Stimulated activated CD4-positive, alpha-beta T cell treated with anti-CD3 and anti-CD28 coated beads, Interleukin-4, amount 100 ng/mL, for 48 hours (primary cell): ENCODE measurements around the gene DNAH10.

Experiments used
- DNase-seq, 2 donors: peaks; one replicate each; pipeline ENCODE4 v3.0.0-alpha.2; 2020; ENCODE audit warnings: low read depth in 2 of 2

Gene DNAH10

DNA sequence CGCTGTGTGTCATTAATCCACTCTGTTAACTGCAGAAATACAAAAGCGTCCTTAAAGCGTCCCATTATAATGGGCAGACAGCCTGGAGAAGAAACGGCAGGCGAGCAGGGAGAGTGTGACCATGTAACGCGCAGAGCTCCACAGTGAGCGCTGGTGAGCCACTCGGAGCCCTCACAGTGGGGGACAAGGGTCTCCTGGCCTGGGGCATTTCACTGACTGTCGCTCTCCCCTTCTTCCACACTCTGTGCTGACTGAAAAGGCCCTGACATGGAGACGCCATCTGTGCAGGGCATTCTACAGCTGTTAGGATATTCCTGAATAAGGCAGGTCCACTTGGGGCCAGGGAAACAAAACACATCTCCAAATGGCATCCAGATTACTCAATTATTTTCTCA lies 186.3 kb downstream of the DNAH10 start:
- no peak for DNase-seq

DNA sequence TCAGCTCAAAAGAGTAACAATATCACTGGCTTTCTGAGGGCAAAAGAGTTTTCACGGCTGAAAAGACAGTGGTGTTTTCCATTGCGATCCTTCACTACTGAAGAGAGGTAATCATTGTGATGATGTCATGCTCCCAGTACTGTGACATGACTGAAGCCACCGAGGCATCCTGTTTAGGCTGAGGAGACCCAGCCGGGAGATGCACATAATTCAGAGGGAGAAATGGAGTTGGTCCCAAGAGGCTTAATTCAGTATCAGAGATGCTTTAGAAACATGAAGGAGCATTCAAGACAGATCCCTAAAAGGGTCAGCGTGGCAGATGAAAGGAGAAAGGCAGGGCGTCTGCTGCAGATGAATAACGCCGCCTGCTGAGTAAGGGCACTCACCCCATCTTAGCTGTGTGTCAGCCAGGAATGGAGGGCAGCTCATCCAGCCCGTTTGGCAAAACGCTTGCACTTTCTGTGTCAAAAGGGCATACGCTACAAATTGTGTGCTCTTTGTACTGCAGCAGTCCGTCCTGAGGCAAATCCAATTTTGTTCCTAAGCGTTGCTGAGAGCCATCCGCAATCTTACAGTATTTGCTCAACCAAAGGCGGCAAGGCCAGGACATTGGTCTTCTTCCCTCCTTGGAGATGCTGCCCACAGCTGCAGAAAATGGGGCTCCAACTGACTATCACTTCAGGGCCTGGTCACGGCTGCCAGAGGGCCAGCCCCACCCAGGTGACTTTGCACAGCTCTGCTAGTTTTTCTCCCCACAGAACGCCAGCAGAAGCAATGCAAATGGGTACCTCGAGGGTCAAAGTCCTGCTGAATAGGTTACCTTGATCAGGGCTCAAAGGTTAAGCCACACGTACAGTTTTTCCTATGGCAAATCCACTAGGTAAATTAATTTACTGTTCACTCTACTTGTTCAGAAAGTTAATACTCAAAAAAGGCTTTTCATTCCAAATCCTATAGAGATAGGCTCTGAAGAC lies 187.0 kb downstream of the DNAH10 start:
- no peak for DNase-seq

DNA sequence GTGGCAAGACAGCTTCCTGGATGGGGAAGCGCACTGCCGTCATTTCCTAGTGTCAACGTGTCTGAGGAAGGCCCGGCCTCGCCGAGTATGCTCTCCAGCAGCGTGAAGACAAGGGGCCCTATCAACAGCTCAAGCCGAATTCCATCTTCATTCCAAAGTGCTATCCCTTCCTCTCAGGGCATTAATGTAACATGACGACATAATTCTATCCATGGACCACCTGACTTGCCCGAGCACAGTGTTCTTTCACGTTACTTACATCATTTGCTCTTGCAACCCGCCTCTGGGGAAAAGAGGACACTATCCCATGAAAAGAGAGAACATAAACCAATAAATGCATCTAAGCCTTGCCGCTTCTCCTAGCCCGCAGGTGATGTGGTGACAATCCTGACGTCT lies 187.7 kb downstream of the DNAH10 start:
- no peak for DNase-seq

DNA sequence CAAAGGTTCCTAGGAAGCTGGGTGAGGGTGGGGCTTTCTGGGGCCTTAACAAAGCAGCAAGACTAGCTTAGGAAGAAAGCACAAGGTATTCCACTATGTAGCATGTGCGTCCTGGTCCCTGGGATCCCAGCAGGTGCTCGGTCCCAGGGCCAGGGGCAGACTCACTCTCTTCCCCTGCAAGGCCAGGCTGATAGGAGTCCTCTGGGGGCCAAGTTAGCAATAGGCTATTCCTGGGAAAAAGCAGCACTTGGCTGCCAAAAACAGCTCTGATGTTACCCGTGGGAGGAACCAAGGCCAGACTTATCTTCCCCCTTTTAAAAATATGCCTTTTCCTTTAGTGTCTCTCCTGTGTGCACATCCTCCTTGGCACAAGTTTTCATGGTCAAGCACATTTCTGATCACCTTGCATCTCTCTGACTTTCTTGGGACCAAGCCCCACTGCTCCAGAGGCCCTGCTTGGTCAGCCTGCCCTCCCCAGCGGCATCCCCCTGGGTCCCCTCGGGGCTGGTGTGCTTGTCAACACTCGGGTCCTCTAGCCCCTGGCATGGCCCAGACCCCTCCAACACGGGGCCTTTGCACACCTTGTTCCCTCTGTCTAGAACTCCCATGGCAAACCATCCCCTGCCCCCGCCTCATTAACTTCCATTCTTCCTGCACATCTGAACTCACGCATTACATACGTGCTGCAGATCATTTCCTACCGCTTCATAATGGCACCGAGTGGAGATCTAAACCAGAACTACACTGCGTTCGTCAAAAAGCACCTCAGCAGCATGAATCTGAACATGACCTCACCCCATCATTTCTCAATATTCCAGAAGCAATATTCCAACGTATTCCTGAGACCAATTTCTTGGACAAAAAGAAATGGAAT lies 188.6 kb downstream of the DNAH10 start:
- no peak for DNase-seq

DNA sequence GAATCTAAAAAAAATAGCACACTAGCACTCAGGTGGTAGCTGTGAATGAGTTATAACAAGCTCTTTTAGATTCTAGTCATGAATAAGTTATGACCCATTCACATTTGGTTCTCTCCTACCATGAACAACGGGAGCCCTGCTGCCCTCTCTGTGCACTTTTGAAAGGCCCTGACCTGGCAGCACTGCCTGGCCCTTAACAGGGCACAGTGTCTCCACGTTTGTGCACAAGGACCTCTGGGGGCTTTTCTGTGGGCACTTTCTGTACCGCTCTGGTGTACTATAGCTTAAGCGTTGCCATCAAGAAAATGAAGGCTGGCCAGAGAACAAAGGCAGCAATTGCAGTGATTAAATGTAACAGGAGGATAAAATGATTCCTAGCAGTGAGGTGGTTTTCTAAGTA lies 189.4 kb downstream of the DNAH10 start:
- DNase-seq = no peak

DNA sequence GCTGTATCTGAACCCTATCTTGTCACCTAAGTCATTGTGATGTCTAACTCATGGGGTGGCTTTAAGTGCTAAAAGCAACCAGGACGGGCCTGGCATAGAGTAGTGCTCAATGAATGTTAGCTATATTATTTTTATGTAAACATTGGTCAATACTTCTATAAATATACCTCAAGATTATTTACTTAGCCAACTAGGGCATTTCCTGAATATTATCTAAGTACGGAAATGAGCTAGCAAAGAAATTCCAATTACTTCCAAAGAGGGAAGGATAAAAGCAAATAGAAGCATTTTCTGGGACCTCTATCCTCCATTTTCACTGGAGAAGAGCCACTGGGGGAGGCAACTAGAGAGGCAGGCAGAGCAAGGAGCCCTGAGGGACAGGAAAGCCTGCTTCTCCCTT lies 189.9 kb downstream of the DNAH10 start:
- no peak for DNase-seq

DNA sequence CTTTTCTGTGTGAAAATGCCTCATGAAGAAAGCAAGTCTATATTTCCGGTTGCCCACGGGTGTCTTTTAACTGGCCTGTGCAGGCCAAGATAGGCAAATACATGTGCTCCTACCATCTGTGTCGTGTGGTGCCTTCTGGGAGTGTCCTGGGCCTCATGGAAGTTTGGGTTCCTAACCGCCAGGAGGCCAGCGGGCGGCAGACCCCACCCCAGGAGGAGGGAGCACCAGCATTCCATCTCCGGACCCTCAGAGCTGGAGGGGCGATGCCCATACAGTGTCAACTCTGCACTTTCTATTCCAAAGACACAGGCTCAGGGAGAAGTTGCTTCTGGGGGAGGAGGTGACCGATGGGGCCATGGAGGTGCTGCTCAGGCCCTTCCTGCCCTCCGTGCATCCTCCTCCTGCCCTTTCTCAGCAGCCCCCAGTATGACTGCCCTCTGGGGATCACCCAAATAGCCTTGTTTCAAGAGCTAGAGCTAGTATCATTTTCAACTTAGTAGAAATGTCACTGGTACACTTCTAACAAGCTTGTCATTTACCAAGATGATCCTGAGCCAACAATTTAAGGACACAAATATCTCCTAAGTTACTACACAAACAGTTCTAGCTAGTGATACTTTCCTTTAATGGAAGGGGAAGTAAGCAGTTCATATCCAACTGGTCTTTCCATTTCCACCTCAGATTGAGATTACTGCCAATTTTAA lies 192.7 kb downstream of the DNAH10 start:
- no peak for DNase-seq

DNA sequence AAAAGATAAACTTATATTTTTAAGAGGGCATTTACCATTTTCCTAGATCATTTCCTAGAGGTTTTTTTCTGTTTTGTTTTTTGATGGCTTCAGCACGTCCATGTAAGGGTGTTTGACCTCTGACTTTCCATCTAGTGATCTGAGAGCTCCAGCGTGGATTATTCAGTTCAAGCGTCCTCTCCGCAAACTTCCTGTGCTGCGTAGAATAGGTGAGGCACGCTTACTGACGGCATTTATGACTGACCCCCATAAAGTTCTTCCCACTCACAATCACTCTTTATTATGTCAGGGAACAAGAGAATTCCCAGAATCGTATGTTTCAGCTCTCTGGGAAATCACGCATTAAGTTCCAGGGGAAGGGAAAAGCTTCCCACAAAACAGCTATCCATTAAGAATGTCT lies 194.1 kb downstream of the DNAH10 start:
- DNase-seq = no peak

DNA sequence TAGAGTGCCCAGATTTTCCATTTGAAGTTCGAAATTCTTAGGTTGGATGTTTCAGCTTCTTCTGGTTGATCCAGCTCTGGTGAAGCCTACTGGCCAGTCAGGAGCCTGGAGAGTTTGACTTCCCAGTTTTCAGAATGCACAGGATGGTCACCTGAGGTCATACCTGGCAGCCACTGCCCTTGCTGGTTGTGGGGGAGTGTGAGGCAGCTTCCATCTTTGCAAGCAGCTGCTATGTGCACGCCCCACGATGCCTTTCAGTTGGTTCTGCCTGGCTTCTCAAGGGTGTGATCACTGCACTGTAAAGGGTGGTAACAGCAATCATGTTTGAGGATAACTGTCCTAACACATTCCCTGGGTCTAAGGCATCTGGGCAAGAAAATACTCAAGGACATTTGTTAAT lies 195.1 kb downstream of the DNAH10 start:
- no peak for DNase-seq

DNA sequence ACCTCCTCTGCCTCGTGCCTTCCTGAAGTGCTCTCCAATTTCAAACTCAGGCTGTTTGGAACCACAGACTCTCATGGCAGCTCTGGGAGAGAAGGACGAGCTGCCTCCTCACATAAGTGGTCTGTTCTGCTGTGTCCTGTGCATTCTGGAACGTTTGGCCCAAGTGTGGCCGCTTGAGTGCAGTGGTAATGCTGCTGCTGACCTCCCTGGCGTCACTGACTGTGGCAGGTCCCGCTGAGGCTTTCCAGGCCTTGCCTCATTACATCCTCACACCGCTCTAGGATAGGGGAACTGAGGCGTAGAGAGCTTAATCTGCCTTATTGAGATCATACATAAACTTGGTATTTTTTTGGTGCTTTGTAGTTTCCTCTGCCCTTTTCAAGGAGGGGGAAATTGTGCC lies 196.4 kb downstream of the DNAH10 start:
- DNase-seq = no peak

DNA sequence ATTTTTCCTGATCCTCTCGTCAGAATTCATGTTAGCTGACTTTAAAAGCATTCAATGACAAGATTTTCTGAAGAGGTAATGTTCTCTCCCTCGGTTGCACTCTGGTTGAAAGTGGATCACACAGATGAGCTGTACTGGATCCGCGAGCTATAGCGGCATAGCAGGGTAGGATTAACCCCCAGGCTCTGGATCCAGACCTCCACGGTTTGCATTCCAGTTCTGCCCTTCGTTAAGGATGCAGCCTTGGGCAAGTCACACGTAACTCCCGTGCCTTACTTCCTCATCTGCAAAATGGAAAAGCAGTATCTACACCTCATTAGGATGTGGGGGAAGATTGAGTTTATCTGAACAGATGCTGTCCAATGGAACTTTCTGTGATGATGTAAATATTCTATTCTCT lies 196.8 kb downstream of the DNAH10 start:
- DNase-seq = no peak

DNA sequence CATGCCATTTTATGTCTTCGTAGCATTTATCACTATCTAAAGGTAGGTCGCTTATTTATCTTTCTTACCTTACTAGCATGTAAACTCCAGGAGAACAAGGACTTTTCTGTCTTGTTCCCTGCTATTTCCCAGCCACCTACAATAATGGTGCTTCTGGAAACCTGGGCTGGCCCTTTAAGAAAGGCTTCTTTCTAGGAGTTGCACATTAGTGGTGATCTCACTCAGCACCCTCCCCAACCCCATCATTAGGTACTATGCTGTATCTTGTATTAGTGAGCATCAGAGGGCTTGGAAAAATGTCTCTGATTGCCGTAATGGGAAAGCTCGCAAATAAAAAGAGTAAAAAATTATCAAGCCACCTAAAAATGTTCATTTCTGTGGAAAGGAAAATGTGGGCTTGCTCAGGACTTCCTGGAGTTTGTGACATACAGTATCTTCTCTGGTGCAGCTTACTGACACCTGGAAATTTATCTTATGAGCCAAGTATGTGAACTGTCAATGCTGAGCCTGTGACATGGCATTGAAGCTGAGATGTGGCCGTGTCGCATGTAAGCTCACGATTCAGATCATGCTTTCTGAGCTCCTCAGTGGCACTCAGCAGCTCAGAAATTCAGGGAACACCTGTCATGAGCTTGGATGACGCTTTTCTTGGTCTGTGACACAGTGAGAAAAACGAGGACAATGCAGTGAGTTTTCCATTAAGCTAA lies 198.1 kb downstream of the DNAH10 start:
- DNase-seq = no peak

DNA sequence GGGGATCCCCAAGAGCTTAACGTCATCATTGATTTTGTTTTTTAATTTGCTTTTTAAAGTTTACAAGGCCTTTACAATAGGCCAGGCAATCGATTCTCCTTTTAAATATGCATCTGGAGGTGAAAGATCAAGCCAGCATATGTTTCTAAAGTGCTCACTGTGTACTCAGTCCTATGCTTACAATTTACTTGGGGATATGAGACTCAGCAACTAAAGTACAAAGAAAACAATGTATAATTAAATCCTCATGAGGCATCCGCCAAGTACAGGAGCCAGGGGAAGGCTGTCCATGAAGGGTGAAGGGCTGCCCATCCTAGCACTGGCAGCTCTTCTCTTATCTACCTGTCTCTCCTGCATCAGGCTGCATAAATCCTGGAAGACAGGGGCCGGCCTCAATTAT lies 198.8 kb downstream of the DNAH10 start:
- DNase-seq = no peak

DNA sequence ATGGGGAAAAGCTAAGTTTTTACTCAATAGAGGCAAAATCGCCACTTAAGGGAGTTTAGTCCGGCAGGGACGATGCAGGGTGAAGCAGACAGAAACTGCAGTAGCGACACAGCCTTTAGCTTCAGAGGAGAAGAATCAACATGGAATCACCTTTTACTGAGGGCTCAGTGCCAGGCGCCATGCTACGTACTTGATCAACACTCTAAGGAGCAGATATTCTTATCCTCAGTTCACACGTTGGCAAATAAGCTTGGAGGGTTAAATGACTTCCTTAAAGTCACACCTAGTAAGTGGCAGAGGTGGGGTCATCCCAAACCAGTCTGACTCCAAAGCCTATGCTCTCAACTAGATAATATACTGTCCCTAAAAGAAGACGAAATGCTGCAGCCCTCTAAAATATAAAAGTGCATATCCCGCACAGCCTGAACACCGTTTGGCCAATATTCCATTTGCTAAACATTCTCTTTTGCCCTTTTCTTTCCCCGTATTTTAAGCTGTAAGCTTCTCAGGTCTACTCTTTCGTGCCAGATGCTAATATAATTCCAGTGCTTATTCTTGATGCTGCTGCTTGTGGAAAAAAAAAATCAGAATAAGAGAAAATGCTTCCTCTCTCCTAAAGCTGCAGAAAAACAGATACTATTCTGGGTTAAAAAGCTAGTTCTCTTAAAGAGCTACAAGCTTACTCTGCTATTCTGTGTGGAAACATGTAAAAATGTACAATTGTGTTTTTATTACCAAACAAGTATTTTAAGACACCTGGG lies 199.7 kb downstream of the DNAH10 start:
- DNase-seq = no peak

DNA sequence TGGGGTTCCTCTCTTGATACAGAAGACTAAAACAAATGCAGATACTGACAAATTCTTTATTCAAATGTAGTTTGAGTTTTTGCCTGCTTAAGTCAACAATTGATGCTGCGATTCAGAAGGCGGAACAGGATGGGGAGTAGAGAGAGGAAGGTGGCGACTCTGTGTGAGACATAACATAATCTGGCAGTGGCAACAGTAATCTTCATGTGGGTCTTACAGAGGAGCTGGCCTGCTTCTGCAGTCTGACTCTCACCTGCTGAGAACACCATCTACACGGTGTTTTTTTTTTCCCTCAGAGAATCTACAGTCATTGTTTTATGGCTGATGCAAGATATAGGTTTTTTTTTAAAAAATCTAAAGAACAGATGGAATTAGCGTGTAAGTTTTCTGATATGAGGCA lies 200.4 kb downstream of the DNAH10 start:
- no peak for DNase-seq

DNA sequence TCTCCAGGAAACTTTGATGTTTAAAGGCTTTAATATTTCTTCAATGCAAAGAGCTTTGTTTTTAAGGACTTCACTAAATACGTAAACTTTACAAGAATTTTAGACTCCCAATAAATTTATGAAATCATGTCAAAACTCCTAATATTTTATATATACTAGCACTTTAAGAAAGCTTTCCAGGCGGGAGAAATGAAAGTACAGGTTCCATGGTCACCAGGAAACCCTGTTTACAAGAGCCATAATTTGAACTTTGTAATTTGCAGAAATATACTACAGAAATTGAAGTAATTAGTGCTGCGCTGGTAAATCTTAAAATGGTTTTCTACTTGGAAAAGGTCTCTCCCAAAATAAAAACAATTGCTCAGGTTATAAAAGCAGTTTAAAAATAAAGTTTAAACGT lies 201.7 kb downstream of the DNAH10 start:
- no peak for DNase-seq

DNA sequence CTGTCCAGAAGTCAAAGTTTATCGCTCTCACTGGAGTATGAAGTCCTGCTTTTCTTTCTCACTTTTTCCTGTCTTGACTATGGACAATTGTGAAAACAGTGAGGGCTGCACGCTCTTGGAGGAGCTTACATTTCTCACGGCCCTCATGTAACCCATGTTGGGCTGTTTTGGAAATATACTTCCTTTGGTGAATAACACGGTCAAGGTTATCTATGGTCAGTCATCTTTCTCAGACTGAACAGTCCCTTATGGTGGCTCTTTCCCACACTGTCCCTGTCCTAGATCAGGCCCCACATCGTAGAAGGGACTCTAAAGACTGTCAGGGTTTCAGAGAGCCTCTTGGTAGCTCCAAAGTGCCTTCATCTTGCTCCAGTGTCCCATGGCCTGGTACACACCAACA lies 203.3 kb downstream of the DNAH10 start:
- DNase-seq = no peak

DNA sequence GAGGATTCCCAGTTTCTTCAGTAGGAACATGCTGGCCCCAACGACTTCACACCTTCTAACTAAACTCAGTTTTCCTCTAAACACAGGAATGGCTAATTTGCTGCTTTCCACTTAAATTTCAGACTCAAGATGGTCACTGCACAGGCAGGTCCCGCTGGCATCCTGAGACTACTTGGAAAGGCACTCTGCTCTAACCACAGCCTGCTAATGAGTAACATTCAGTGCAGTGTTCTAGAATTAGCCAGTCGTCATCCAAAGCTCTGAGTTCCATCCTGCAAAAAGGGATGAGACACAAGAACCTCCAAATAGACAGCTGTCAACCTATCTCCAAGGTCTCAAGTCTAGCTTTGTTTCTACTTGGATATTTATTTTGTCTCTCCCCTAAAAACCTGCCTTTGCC lies 204.5 kb downstream of the DNAH10 start:
- no peak for DNase-seq

DNA sequence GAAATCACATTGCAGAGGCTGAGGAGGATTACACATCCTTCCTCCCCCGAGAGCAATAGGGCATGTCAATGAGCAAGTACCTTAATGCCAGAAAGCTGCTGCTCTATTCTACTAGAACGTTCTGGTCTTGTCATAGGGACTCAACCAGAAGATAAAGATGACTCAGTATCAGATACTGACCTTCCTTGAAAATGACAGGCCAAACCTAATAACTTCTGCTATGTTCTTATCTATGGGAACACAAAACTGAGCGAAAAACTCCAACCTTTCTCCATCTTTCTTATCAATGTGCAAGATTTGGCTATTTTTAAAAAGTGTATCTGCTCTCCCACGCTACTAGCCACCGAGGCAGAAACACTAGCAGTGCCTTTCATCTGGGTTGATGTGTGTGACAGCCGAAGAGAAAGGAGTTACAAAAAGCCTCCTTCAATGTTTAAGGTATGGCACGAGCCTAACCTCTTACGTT lies 205.1 kb downstream of the DNAH10 start:
- DNase-seq = no peak

DNA sequence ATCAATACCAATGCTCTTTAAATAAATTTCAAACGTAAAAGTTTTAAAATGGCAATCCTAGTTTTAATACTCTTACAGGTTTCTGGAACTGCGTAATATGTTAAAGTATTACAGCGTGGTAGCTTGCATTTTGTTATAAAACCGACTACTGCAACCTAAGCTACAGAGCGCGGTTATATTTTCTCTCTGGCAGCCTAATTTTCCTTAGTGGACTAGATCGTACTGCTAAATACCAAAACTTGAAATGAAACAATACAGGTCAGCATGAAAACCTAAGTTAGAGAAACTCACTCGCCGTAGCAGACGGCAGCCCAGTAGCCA lies 209.3 kb downstream of the DNAH10 start:
- no peak for DNase-seq
